K562 (cell line): ENCODE results near the gene MFNG. TPM values are rescaled to one million over a fixed set of nuclear protein-coding genes. Genes with fewer than 3 reads are reported as not detected.

Experiments
- ADNP ChIP-seq: fragments of 200-800 bp; sonication (Bioruptor generic); IDR thresholded peaks from 2 replicates; pipeline ENCODE4 v1.6.1; 2016; ENCODE audit warnings: missing genetic modification characterization, missing compliant biosample characterization
- ATF7 ChIP-seq: fragments of 450-650 bp; IDR thresholded peaks from 2 replicates; pipeline ENCODE4 v1.7.1; 2014; ENCODE audit warnings: mild to moderate bottlenecking, moderate library complexity
- BCOR ChIP-seq: fragments of 450-650 bp; IDR thresholded peaks from 2 replicates; pipeline ENCODE4 v1.6.1; 2016
- DMBX1 ChIP-seq: fragments of 250-450 bp; sonication (Bioruptor Pico); IDR thresholded peaks from 2 replicates; pipeline ENCODE4 v1.8.0; 2022; ENCODE audit warnings: inconsistent platforms, mild to moderate bottlenecking, moderate library complexity, borderline replicate concordance
- FOS ChIP-seq: IDR thresholded peaks from 3 replicates; pipeline ENCODE4 v1.6.1; 2011; ENCODE audit not compliant: insufficient read length; ENCODE audit errors: extremely low read depth
- FOXK2 ChIP-seq, 2 experiments: fragments of 450-650 bp; IDR thresholded peaks in 1 of 2; conservative IDR thresholded peaks in 1 of 2; 2 replicates each; pipeline ENCODE4 v1.6.1; 2016; ENCODE audit warnings: low read depth in 2 of 2, mild to moderate bottlenecking in 1 of 2
- GTF2B ChIP-seq: IDR thresholded peaks from 2 replicates; pipeline ENCODE4 v1.6.1; 2011; ENCODE audit not compliant: insufficient read length; ENCODE audit errors: extremely low read depth
- HDAC2 ChIP-seq: fragments of 450-650 bp; IDR thresholded peaks from 2 replicates; pipeline ENCODE4 v1.6.1; 2016; ENCODE audit warnings: mild to moderate bottlenecking
- HDAC8 ChIP-seq: fragments of 450-650 bp; IDR thresholded peaks from 2 replicates; pipeline ENCODE4 v1.6.1; 2016; ENCODE audit warnings: mild to moderate bottlenecking, missing genetic modification characterization, moderate library complexity, missing compliant biosample characterization
- JUND ChIP-seq, 2 experiments: IDR thresholded peaks; 2 replicates in 1 of 2; 3 replicates in 1 of 2; pipeline ENCODE4 v1.6.1; 2011; ENCODE audit warnings: borderline replicate concordance in 2 of 2, low read depth in 2 of 2, low read length in 2 of 2, improper control_type of control experiment in 1 of 2, missing biosample characterization in 1 of 2, missing genetic modification characterization in 1 of 2, missing genetic modification reagents in 1 of 2
- KAT2B ChIP-seq: IDR thresholded peaks from one replicate; pipeline ENCODE4 v1.6.1; 2012; ENCODE audit warnings: low read depth, mild to moderate bottlenecking, control low read depth, inconsistent platforms, low read length, moderate library complexity
- KDM1A ChIP-seq, 2 experiments: fragments of 450-650 bp; IDR thresholded peaks; 2 replicates each; pipeline ENCODE4 v1.6.1; 2016; ENCODE audit warnings: mild to moderate bottlenecking in 2 of 2
- MAFF ChIP-seq: IDR thresholded peaks from 2 replicates; pipeline ENCODE4 v1.6.1; 2012; ENCODE audit warnings: low read length, improper control_type of control experiment
- MAX ChIP-seq: sonication (generic); formaldehyde crosslinking; IDR thresholded peaks from 2 replicates; pipeline ENCODE4 v1.9.0; 2022; ENCODE audit warnings: mild to moderate bottlenecking, missing genetic modification reagents
- MED1 ChIP-seq: sonication (generic); formaldehyde crosslinking; IDR thresholded peaks from 2 replicates; pipeline ENCODE4 v1.8.1; 2023; ENCODE audit warnings: missing genetic modification reagents, borderline replicate concordance
- MTA2 ChIP-seq: fragments of 450-650 bp; IDR thresholded peaks from 2 replicates; pipeline ENCODE4 v1.6.1; 2016; ENCODE audit warnings: low read depth
- NFE2 ChIP-seq: IDR thresholded peaks from 2 replicates; pipeline ENCODE4 v1.6.1; 2014; ENCODE audit warnings: antibody characterized with exemption, low read depth
- NRF1 ChIP-seq, 2 experiments: fragments of 450-650 bp; IDR thresholded peaks in 1 of 2; conservative IDR thresholded peaks in 1 of 2; 2 replicates each; pipeline ENCODE4 v1.6.1; 2014; ENCODE audit warnings: mild to moderate bottlenecking in 2 of 2
- POLR2H ChIP-seq: IDR thresholded peaks from 2 replicates; pipeline ENCODE4 v1.6.1; 2016; ENCODE audit warnings: missing genetic modification characterization, low read depth, mild to moderate bottlenecking, control low read depth, missing compliant biosample characterization, moderate library complexity
- PTTG1 ChIP-seq: fragments of 450-650 bp; IDR thresholded peaks from 2 replicates; pipeline ENCODE4 v1.6.1; 2016; ENCODE audit warnings: low read depth, mild to moderate bottlenecking, missing genetic modification characterization, missing compliant biosample characterization
- RBM25 ChIP-seq: fragments of 200-400 bp; formaldehyde crosslinking; IDR thresholded peaks from 2 replicates; pipeline ENCODE4 v1.6.1; 2018; ENCODE audit warnings: low read length, low read depth, moderate library complexity; ENCODE audit not compliant: severe bottlenecking
- SAFB ChIP-seq: fragments of 200-400 bp; formaldehyde crosslinking; IDR thresholded peaks from 2 replicates; pipeline ENCODE4 v1.6.1; 2017; ENCODE audit warnings: low read depth, low read length, borderline replicate concordance
- SRSF9 ChIP-seq: fragments of 200-400 bp; formaldehyde crosslinking; IDR thresholded peaks from 2 replicates; pipeline ENCODE4 v1.6.1; 2017; ENCODE audit warnings: low read depth, low read length, borderline replicate concordance
- ZNF174 ChIP-seq: fragments of 250-450 bp; sonication (Bioruptor Pico); IDR thresholded peaks from 2 replicates; pipeline ENCODE4 v1.4.0; 2020; ENCODE audit warnings: mild to moderate bottlenecking
- ZNF316 ChIP-seq: fragments of 450-650 bp; IDR thresholded peaks from 2 replicates; pipeline ENCODE4 v1.6.1; 2016
- ZNF707 ChIP-seq: fragments of 250-450 bp; sonication (Bioruptor Pico); conservative IDR thresholded peaks from 2 replicates; pipeline ENCODE4 v1.8.0; 2022; ENCODE audit warnings: inconsistent platforms, mild to moderate bottlenecking, moderate library complexity
- ZSCAN32 ChIP-seq: fragments of 450-650 bp; formaldehyde crosslinking; IDR thresholded peaks from 2 replicates; pipeline ENCODE4 v1.4.0; 2020; ENCODE audit warnings: mild to moderate bottlenecking, moderate library complexity
- polyA plus RNA-seq, 8 experiments: library from polyadenylated mRNA; depleted of rRNA in 4 of 8; stranded (reverse) in 5 of 8; unstranded in 3 of 8; fragments of >200 nt; fragmentation: Nextera tagmentation in 2 of 8; fragmentation: Illumina TruSeq in 1 of 8; extraction: Ambion mirVana in 2 of 8; extraction: Trizol in 1 of 8; gene quantifications; 2 replicates each; pipeline versions ENCODE4 v1.2.1 to v1.2.3, GENCODE V29; 2011 to 2014; ENCODE audit warnings: inconsistent platforms in 1 of 8, missing spikeins in 1 of 8
- total RNA-seq, 7 experiments: library from RNA; depleted of rRNA in 6 of 7; stranded (reverse); fragments of >200 nt in 6 of 7; fragmentation: Illumina TruSeq in 2 of 7; extraction: Trizol in 2 of 7; gene quantifications; 2 replicates each; pipeline versions ENCODE4 v1.2.1 to v1.2.3, GENCODE V29; 2011 to 2021; ENCODE audit warnings: low replicate concordance in 1 of 7
- TF ChIP-seq, protein P1 (sequence below): fragments of 250-450 bp; sonication (Bioruptor Pico); IDR thresholded peaks from 2 replicates; pipeline ENCODE4 v1.8.0; 2022; ENCODE audit warnings: inconsistent platforms

Gene MFNG
- total and polyA plus RNA-seq, 9 of the 15 experiments (the other 6 are each of a cell fraction or from before 2014, with no cell fraction given), result 0.13 to 0.73 (median 0.38) TPM; not detected in 4

DNA sequence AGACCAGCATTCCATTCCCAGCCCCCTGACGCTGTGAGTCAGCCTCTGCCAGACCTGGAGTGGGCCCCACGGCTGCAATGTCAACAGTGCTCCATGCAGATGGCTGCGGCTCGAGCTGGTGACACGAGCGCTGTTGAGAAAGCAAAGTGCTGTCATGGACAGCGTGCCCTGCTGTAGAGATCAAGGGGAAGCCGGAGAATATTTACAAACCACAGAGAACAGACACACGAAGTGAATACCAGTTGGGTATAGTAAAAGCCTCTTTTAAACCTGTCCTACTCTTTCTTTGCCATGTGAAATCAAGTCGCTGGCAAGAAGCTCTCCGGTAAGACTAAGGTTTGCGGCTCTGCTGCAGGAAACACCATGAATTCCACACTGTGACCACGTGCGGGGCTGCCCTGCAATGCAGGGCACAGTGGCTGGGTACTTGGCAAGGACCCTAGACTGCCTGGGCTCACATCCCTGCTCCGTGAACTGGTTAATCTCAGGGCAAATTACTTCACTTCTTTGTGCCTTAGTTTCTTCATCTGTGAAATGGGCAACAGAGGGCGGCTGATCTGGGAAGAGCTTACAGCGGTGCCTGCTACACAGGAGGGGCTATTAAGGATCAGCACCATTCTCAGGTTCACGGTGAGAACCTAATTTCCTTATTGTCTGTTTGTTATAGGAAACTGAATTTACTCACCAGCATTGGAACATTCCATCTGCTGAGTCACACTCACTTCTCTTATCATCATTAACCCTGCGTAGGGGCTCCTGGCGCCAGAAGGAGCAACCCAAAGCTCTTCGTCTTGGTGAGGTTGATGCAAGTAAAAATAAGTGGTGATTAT lies 31.1 kb downstream of the MFNG start (continued):
- TF ChIP-seq JUND (IDR thresholded peaks at IDR 0.05; ENCODE audit: borderline replicate concordance, low read depth, low read length) (peak; percentile 43), JUND (tag; IDR thresholded peaks at IDR 0.05; ENCODE audit: borderline replicate concordance, low read depth, low read length) (no peak; the same call in 2 of the 3 replicates), ZSCAN32 (CRISPR knock-in tag) (no peak), HDAC2 (peak; percentile 45; the same call in 1 of the 2 replicates), MED1 (CRISPR knock-in tag) (no peak), SRSF9 (no peak), ZNF316 (peak; percentile 70), DMBX1 (CRISPR knock-in tag) (no peak), POLR2H (tag) (no peak), FOS (peak; percentile 1), RBM25 (peak; percentile 85), SAFB (no peak), MAX (no peak), ZNF174 (CRISPR knock-in tag) (no peak), MTA2 (no peak), ADNP (peak; percentile 24; the same call in 1 of the 2 replicates), ZNF707 (no peak), GTF2B (no peak), HDAC8 (no peak), KDM1A (IDR thresholded peaks at IDR 0.05) (peak; percentile 56 to 76; a peak in 3 of 4 replicates), PTTG1 (tag) (no peak), BCOR (peak; percentile 94), NFE2 (peak; percentile 90), KAT2B (no peak), NRF1 (conservative IDR thresholded peaks at IDR 0.05 in 1 of 2, IDR thresholded peaks at IDR 0.05 in 1 of 2) (peak; percentile 50 to 55), ATF7 (peak; percentile 28; the same call in 1 of the 2 replicates), FOXK2 (conservative IDR thresholded peaks at IDR 0.05 in 1 of 2, IDR thresholded peaks at IDR 0.05 in 1 of 2; ENCODE audit: low read depth in 2 of 2) (0 out of 4 replicates have a peak, but pooled peaks of 1 of the 2 experiments have one; percentile 39), MAFF (peak; percentile 76; the same call in 1 of the 2 replicates)
- TF ChIP-seq, protein P1, sequence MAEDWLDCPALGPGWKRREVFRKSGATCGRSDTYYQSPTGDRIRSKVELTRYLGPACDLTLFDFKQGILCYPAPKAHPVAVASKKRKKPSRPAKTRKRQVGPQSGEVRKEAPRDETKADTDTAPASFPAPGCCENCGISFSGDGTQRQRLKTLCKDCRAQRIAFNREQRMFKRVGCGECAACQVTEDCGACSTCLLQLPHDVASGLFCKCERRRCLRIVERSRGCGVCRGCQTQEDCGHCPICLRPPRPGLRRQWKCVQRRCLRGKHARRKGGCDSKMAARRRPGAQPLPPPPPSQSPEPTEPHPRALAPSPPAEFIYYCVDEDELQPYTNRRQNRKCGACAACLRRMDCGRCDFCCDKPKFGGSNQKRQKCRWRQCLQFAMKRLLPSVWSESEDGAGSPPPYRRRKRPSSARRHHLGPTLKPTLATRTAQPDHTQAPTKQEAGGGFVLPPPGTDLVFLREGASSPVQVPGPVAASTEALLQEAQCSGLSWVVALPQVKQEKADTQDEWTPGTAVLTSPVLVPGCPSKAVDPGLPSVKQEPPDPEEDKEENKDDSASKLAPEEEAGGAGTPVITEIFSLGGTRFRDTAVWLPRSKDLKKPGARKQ, result no peak
